HT1080 (cell line): ENCODE data around the gene PIGK. TPM values are rescaled to one million over a fixed set of nuclear protein-coding genes. Genes with fewer than 3 reads are reported as not detected.
"Not testable (repeated sequence)": the region's sequence is repeated elsewhere in the genome, so short reads cannot be mapped to it uniquely, and the experiment has no call there.

Experiments
- DNase-seq: peaks from one replicate; pipeline ENCODE4 v3.0.0-alpha.2; 2015; ENCODE audit warnings: low read depth
- total RNA-seq: library from RNA; depleted of rRNA; stranded (reverse); fragments of >200 nt; shearing (Covaris generic); gene quantifications from 2 replicates; pipeline ENCODE4 v1.2.3, GENCODE V29; 2014

PIGK gene
- total RNA-seq, 1 experiment from 2014 or later, result 33.9 TPM

DNA sequence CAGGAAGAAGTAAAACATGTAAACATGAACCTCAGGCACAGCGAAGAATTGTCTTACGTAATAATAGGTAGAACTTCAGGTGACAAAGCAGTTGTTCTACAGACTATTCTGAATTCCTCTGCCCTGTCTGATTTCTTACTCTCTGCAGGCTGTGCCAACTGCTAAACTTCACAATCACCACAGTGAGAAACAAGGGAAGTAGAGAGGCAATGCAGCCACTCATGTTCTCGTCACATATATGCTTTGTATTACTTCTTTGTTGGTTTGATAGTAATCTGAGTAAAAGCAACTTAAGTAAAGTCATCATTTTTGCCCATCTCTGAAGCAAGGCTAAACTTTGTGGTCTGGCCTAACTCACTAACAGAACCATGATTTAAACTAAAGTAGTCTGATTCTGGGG, 21.9 kb downstream of the PIGK start:
- DNase-seq, result no peak

DNA sequence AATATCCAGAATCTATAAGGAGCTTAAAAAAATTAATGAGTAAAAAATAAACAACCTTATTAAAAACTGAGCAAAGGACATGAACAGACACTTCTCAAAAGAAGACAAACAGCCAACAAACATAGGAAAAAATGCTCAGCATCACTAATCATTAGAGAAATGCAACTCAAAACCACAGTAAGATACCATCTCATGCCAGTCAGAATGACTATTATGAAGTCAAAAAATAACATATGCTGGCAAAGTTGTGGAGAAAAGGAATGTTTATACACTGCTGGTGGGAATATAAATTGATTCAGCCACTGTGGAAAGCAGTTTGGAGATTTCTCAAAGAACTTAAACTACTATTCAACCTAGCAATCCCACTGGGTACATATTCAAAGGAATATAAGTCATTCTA, 25.3 kb downstream of the PIGK start:
- no peak for DNase-seq

DNA sequence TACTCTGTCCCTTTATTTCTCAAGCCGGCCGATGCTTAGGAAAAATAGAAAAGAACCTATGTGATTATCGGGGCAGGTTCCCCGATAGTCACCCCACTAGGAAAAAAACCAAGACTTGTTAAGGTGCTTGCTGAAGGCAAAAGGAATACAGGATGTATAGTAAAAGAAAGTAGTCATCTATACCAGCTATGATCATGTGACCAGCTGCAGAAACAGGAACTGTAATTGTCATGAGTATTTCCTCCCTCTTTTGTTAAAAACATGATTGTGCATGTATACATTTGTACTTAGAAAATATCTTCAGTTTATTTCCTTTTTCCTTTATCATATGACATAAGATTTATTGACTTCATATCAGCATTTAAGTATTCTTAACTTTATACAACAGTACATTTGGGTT, 30.5 kb downstream of the PIGK start:
- no peak for DNase-seq

DNA sequence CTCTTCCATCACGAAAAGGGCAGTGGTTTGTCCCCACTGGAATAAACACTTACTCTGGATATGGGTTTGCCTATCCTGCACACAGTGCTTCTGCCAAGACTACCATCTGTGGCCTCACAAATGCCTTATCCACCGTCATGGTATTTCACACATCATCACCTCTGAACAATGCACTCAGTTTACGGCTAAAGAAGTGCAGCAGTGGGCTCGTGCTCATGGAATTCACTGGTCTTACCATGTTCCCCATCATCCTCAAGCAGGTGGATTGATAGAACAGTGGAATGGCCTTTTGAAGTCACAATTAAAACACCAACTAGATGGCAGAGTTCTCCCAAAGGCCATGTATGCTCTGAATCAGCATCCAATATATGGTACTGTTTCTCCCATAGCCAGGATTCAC, 32.3 kb downstream of the PIGK start:
- DNase-seq, result not testable (repeated sequence)

DNA sequence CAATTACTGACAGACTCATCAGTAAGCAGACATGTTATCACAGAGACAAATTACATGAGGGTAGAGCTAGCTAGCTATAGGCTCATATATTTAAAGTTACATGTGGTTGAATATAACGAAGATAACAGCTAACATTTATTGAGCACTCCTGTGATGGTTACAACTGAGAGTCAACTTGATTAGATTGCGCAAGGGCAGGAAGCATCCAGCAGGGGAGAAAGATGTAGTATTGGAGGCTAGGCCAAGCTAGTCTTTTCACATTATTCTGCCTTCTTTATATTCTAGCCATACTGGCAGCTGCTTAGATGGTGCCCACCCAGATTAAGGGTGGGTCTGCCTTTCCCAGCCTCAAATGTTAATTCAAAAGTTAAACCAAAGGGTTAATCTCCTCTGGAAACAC, 37.1 kb downstream of the PIGK start:
- DNase-seq, result no peak

DNA sequence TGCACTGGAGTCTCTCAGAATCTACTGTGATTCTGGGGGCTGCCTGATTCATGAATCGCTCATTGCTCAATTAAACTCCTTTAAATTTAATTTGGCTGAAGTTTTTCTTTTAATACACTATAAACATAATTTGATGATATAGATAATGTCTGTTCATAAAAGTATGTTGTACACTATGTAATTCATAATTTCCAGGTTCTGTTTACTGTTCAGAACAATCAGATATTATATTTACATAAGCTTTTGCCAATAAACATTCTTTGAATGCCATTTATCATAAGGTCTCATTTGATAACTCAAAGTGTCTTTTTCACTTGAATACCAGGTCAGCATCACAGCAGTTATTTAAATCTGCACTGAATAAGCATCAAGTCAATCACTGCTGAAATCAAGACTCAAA, 39.6 kb downstream of the PIGK start:
- DNase-seq, result no peak

DNA sequence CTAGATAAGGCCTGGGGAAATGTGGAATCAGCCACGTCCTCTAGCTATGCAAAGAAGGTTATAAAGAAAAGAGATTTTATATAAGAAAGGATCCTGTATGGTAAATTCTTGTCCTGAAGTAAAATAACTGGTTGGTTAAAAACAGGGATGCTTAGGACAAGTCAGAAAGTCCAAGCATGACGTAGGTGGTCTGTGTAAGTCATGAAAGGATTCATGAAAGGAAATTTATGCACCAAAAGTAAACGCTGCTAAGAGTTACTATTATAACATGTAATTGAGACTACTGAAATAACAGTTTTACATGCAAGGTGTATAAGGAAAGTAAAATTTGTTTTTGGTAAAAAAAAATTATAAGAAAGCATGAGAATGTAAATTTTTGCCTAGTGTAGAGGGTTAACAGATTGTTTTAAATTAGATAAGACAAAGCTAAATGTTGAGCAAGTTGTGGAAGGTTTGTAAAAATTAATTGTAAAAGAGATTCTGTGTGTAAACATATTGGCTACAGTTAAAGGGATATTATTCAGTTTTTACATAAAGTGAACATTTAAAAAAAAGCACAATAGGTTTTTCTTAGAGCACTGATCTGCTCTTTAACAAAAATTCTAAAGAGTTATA, 43.9 kb downstream of the PIGK start:
- no peak for DNase-seq

DNA sequence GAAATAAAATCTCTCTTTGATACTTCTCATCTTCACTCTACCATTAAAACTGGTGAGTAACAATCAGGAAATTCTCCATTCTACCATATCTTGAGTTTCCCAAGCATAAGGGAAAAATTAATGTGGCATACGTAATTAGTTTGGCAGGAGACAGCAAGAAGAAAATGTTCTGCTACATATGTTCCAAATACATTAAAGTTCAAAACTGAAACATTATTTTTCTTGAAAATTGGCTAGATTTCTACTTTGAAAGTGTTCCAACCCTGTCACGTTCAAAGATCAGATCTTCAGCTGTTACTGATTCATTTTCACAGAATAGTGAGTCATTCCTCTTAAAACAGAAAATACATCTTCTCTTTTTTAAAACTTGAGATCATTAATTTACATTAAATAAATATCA, 48.5 kb downstream of the PIGK start:
- DNase-seq, result no peak

DNA sequence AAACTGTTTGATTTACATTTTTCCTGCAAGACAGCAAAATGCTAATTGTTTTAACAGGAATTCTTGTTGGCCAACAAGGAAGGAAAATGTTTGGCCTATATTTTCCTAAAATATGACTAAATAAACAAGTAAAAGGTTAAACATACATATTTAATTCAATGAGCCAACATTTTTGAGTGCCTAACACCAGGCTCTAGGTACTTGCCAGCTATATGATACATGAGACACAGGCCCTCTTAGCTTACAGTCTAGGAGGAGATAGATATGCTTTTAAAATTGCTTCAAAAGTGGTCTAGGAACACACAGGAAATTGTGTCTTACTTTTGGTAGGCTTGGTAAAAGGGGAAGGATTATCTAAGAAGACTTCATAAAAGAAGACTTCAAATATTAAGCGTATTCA, 50.9 kb downstream of the PIGK start:
- DNase-seq, result no peak

DNA sequence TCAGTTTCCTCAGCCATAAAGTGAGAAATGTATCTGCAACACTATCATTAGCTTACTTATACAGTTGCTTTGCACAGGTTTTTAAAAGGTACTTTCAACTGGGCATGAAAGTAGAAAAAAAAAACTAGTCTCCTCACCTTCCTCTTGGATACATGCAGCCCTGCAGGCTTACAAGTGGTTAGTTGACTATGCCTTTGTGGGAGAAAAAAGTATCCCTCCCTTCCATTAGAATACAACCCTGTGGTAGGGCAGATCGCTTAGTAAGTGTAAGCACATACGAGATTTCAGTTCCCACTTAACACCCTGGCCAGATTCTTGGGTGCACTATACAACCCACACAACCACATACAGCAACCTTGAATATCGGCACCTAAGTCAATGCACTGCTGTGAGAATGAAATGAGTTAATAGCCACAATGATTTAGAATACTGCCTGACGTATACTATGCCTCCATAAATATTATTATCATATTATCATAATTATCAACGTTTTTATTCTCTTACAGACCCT, 54.7 kb downstream of the PIGK start:
- no peak for DNase-seq

DNA sequence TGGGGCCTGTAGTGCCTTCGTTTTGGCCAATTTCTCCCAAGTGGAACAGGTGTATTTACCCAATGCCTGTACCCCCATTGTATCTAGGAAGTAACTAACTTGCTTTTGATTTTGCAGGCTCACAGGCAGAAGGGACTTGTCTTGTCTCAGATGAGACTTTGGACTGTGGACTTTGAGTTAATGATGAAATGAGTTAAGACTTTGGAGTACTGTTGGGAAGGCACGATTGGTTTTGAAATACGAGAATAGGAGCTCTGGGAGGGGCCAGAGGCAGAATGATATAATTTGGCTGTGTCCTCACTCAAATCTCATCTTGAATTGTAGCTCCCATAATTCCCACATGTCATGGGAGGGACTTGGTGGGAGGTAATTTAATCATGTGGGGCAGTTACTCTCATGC, 59.5 kb downstream of the PIGK start:
- not testable (repeated sequence) for DNase-seq

DNA sequence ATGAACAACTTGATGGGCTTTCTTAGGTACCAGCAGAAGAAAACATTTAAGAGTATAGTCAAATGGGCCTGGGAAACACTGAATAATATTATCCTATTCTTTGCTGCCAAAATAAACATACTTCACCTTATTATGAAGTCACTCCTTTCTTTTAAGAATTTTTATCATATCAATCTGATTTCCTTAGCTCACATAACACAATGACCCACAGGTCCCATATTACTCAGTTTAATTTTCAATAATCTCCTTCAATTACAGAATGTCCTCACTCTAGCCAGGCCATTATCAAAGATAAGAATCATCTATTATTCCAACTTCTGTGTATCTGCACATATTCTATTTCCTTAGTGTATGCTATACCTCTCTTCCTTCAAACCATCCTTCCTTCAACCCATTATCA, 63.0 kb downstream of the PIGK start:
- DNase-seq, result no peak

DNA sequence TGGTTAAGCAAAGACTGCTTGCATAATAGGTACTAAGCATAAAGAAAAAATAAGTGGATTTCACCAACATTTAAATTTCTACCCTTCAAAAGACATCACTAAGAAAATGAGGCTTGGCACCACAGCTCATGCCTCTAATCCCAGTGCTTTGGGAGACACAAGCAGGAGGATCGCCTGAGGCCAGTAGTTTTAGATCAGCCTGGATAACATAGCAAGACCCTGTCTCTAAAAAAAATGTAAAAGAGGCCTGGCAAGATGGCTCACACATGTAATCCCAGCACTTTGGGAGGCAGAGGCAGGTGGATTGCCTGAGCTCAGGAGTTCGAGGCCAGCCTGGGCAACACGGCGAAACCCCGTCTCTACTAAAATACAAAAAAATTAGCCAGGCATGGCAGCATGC, 73.0 kb downstream of the PIGK start:
- DNase-seq, result no peak

DNA sequence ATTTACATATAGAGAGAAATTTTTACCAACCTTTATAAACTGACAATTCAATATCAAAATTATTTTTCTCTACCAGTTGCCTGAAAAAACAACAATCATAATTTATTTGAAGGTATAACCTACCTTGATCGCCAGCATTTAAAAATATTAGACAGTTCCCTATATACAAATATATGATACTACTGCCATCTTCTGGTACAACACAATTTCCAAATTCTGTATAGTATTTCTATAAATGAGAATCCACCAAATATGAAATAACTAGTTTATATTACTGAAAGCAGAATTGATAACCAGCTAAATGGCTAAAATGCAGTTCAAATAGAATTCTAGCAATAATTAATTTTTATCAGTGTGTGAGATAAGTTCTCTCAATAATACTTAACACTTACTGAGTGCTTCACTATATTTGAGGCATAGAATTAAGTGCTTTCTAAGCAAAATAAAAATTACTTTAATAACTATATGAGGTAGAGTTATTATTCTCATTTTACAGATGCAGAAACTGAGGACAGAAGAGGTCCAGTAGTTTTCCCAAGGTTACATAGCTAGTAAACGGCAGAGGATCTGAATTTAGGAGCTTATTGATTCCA, 75.6 kb downstream of the PIGK start:
- DNase-seq, result no peak

DNA sequence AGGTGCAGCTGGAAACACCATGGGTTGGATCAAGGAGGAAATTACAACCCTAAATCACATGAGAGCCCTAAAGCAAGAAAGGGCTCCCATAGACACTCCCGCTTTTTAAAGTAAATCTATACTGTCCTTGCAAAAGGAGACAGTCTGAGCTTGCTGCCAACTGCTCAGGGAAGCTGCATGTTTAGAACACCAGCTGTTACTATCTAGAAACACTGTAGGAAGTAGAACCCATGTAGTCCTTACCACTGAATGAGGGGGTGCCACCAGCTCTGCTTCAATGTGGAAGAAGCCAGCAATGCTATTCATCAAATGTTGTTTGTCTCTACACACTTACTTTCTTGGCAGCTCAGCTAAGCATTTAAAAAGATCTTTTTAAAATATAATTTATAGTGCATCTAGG, 79.8 kb downstream of the PIGK start:
- DNase-seq, result no peak

DNA sequence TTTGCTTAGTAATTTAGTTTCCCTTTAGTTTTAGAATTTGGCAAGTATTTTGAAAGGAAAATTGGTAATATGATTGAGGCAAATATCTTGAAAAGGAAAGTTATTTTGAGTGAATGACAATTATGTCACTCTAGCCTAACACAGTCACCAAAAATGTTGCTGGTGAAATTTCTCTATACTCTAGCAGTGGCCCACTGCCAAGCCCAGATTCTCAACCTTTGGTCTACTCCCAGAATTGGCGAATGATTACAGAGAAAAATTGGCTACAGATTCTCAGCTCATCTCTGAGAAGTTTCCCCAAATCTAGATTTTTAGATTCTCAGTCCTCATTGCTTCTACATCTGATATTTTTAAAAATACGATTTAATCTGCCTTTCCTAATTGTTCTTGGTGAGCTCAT, 84.9 kb downstream of the PIGK start:
- DNase-seq, result no peak

DNA sequence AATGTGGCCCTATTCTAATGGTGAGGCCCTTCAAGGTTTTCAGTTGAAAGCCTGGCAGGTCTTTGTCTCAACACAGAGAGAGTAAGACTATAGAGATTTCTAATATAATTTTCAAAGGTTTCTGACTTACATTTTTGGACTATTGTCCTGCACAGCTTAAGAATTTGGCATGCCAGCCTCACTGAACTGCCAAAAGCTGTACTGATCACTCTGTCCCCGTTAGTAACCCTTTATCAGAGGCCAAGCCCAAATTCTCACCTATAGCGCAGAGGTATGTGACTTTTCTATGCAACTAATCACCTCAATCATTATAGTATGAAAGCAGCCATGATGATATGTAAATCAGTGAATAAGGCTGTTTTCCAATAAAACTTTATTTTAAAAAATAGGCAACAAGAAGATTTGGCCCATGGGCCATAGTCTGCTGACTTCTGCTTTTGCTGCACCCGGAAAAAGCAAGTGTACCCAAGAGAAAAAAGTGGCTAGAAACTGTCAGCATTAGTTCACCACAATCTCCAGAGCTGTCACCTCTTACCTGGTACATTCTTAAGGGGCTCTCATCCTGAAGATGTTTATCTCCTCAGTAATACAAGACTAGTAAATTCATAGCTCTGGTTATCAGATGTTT, 85.4 kb downstream of the PIGK start:
- no peak for DNase-seq

DNA sequence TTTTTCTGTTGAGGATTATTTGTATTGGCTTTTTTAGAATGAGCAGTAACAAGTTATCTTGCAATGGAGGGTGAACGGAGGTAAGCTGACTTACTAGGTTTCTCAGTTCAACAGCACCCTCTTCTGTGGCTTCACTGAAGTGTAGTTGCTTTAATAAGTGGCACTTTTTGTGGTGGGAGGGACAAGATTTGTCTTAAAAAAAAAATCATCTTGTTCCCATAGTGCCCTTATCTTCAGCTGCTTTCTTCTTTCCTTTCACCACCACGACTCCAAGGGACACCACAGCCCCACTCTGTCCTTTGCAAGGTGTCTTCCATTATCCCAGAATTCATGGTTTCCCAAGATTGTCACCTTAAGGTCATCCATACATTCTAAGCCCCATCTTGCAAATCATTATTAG, 92.9 kb downstream of the PIGK start:
- DNase-seq, result peak; percentile 58

DNA sequence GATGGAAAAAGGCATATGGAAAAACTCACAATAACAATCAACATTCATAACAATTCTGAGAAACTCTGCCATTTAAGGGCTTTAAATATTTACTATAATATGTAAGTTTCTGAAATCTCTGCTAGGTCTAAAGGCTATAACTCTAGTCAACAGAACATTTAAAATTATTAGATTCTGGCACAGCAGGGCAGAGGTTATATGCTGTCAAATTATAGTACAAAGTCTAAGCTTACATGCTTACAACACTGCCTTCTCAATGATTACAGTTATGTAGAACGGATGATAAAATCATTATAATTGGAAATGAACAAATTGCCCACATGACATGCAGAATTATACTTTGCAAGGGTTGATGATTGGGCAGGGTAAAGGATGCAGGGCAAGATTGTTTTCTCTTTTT, 97.7 kb downstream of the PIGK start:
- no peak for DNase-seq

DNA sequence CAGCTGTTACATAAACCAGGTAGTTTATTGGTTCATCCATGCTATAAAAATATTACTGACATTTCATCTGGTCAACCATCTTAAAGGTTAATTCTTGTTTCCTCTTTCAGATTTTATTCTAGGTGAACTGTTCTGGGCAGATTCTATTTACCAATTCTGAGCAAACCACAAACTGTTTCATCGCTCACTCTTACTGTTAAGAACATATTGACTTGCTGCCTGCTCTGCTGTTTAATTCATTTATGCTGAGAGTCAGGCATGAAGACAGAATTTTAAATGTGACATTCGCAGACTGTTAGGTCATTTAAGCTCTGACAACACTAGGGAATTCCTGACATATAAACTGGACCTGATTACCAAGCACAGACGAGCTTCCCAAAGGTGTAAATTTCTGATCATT, 98.3 kb downstream of the PIGK start:
- no peak for DNase-seq

DNA sequence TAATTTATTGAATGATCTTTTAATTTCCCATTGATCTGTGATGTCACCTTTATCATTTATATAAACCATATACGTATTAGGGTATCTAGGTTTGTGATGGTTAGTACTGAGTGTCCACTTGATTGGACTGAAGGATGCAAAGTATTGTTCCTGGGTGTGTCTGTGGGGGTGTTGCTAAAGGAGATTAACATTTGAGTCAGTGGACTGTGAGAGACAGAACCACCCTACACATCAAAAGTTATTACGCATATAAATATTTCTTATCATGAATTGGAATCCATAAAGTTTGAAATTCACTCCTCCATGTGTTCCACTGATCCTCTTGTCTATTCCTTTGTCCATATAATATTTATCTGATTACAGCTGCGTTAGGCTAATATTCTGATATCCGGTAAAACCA, 100.5 kb downstream of the PIGK start:
- no peak for DNase-seq

DNA sequence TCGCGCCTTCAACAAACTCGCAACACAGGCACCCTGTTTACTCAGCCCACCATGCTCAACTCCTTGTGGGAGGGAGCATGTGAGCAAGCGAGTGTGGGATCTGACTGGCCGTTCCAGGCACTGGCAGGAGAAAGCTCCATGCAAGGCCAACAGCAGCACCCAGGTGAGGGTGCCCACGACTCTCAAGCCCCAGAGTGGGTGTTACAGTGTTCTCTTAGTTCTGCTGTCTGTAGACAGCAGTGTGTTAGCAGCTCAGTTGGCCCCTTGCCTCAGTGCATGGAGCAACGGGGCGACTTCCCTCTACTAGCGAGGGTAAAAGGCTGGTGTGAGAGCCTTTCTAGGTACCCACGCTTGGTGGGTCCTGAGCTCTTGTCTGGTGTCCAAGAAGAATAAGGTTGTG, 114.6 kb downstream of the PIGK start:
- no peak for DNase-seq

DNA sequence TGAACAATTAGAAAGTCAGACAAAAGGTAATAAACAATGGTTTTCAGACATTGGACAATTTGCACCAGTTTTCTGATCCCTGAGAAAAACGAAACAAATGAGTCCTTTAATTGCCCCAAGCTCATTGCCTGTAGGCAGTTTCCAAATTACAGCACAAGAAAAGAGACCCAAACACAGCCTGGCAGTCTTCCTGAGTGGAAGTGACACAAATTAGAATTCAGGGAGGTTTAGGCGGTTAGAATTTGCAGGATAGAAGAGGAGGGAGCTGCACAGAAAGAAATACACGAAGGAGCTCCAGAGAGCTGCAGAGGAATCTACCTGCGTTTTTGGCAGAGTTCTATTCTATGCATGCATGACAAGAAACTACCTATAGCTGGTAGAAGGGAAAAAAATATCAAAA, 115.7 kb downstream of the PIGK start:
- no peak for DNase-seq
